ENCODE results near the gene MALAT1. TPM values are rescaled to one million over a fixed set of nuclear protein-coding genes. Genes with fewer than 3 reads are reported as not detected.

MALAT1 gene
- total and polyA plus RNA-seq, 2 of the 13 experiments (the other 11 are each of a cell fraction or from before 2014, with no cell fraction given), result 143 to 1,237 TPM

- TF ChIP-seq ZBTB39 (CRISPR knock-in tag; IDR thresholded peaks at IDR 0.05), result no peak
- no peak for TF ChIP-seq MIER2 (CRISPR knock-in tag; IDR thresholded peaks at IDR 0.05)
- no peak for TF ChIP-seq JDP2 (CRISPR knock-in tag; IDR thresholded peaks at IDR 0.05; ENCODE audit: borderline replicate concordance)
- TF ChIP-seq MIXL1 (CRISPR knock-in tag; IDR thresholded peaks at IDR 0.05), result no peak
- TF ChIP-seq ZMAT3 (CRISPR knock-in tag; conservative IDR thresholded peaks at IDR 0.05), result no peak
- TF ChIP-seq ZBTB2 (CRISPR knock-in tag; IDR thresholded peaks at IDR 0.05; ENCODE audit: low read depth), result 0 out of 2 replicates have a peak, but pooled peaks have one; percentile 41
- TF ChIP-seq MYNN (CRISPR knock-in tag; IDR thresholded peaks at IDR 0.05; ENCODE audit: low read depth), result no peak
- TF ChIP-seq ZNF432 (CRISPR knock-in tag; IDR thresholded peaks at IDR 0.05; ENCODE audit: borderline replicate concordance), result no peak
- TF ChIP-seq, protein P1, sequence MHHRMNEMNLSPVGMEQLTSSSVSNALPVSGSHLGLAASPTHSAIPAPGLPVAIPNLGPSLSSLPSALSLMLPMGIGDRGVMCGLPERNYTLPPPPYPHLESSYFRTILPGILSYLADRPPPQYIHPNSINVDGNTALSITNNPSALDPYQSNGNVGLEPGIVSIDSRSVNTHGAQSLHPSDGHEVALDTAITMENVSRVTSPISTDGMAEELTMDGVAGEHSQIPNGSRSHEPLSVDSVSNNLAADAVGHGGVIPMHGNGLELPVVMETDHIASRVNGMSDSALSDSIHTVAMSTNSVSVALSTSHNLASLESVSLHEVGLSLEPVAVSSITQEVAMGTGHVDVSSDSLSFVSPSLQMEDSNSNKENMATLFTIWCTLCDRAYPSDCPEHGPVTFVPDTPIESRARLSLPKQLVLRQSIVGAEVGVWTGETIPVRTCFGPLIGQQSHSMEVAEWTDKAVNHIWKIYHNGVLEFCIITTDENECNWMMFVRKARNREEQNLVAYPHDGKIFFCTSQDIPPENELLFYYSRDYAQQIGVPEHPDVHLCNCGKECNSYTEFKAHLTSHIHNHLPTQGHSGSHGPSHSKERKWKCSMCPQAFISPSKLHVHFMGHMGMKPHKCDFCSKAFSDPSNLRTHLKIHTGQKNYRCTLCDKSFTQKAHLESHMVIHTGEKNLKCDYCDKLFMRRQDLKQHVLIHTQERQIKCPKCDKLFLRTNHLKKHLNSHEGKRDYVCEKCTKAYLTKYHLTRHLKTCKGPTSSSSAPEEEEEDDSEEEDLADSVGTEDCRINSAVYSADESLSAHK (CRISPR knock-in tag; IDR thresholded peaks at IDR 0.05; ENCODE audit: borderline replicate concordance), result no peak
- TF ChIP-seq HMGXB4 (CRISPR knock-in tag; IDR thresholded peaks at IDR 0.05; ENCODE audit: borderline replicate concordance in 1 of 2, low read depth in 1 of 2), result peak in 1 of 2 experiments; percentile 80; a peak in 2 of 4 replicates
- TF ChIP-seq ZNF484 (CRISPR knock-in tag; IDR thresholded peaks at IDR 0.05; ENCODE audit: borderline replicate concordance, low read depth), result no peak
- no peak for TF ChIP-seq MYPOP (CRISPR knock-in tag; IDR thresholded peaks at IDR 0.05)
- no peak for TF ChIP-seq MIER3 (CRISPR knock-in tag; IDR thresholded peaks at IDR 0.05; ENCODE audit: borderline replicate concordance)
- peak; percentile 30; the same call in 1 of the 2 replicates for TF ChIP-seq ZNF605 (CRISPR knock-in tag; IDR thresholded peaks at IDR 0.05)
- TF ChIP-seq, protein P2, sequence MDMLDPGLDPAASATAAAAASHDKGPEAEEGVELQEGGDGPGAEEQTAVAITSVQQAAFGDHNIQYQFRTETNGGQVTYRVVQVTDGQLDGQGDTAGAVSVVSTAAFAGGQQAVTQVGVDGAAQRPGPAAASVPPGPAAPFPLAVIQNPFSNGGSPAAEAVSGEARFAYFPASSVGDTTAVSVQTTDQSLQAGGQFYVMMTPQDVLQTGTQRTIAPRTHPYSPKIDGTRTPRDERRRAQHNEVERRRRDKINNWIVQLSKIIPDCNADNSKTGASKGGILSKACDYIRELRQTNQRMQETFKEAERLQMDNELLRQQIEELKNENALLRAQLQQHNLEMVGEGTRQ (IDR thresholded peaks at IDR 0.05; ENCODE audit: low read depth, low read length), result no peak
- TF ChIP-seq, protein P2 (CRISPR knock-in tag; IDR thresholded peaks at IDR 0.05; ENCODE audit: borderline replicate concordance), result no peak
- no peak for TF ChIP-seq ZZZ3 (CRISPR knock-in tag; IDR thresholded peaks at IDR 0.05; ENCODE audit: borderline replicate concordance)
Measured at GRCh38 chr11:65454696-65455456, 44.0 kb upstream of the MALAT1 start (continued).

Measured in HepG2 (cell line).